HUES6 (cell line): ENCODE data around the gene KRTAP12-2.

ENCODE experiments used
- H3K27ac ChIP-seq: 2 replicates; pipeline ENCODE4 v1.7.0; 2013; ENCODE audit warnings: low read depth, mild to moderate bottlenecking, low read length, inconsistent platforms
- H3K27me3 ChIP-seq: 2 replicates; pipeline ENCODE4 v1.6.1; 2013; ENCODE audit warnings: low read length; ENCODE audit not compliant: control insufficient read depth, insufficient read depth
- H3K36me3 ChIP-seq: 2 replicates; pipeline ENCODE4 v1.6.1; 2013; ENCODE audit warnings: low read length; ENCODE audit not compliant: control insufficient read depth, insufficient read depth
- H3K4me1 ChIP-seq: 2 replicates; pipeline ENCODE4 v1.6.1; 2013; ENCODE audit warnings: low read length; ENCODE audit not compliant: control insufficient read depth, insufficient read depth
- H3K4me3 ChIP-seq: 2 replicates; pipeline ENCODE4 v1.5.1; 2013; ENCODE audit warnings: low read depth, low read length
- H3K9ac ChIP-seq: one replicate; pipeline ENCODE4 v1.6.1; 2013; ENCODE audit warnings: mild to moderate bottlenecking, low read length
- H3K9me3 ChIP-seq: 2 replicates; pipeline ENCODE4 v1.6.1; 2013; ENCODE audit warnings: low read depth, low read length; ENCODE audit not compliant: control insufficient read depth, insufficient read depth

KRTAP12-2 gene

DNA sequence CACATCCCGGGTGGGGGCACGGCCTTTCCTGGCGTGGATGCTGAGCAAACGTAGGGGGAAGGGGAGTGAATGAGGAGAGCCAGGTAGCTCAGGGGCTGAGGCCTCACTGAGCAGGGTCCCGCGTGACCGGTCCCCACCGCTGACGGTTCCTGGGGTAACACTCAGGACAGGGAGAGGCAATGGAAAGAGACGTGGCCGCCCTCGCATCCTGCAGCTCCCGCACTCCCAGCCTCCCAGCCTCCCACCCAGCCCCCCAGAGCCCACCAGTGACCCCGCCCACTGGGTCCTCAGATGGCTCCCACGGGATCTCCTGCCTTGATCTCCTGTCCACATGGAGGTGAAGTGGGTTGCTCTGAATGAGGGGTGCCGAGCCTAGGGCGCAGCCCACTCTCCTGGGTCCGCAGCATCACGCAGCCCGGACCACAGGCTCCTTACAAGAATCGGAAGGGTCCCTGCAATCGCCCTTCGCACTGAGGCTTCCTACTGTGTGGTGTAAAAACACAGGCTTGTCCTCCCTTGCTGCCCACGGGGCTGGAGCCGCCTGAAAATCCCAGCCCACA, 42.2 kb upstream of the KRTAP12-2 start:
- H3K27ac ChIP-seq, result no peak overlapping the region; the same call in 1 of the 2 replicates
- peak overlapping the region; percentile 64 for H3K4me3 ChIP-seq
- H3K9ac ChIP-seq, result peak overlapping the region; percentile 67
- no peaks in the 10 kb centered on the region for H3K36me3 ChIP-seq
- H3K9me3 ChIP-seq, result no peaks in the 10 kb centered on the region
- peaks cover 65% of the 10 kb centered on the region for H3K4me1 ChIP-seq
- H3K27me3 ChIP-seq, result peaks cover 88% of the 10 kb centered on the region

- peak overlapping the region; percentile 64 for H3K4me3 ChIP-seq
- H3K36me3 ChIP-seq, result no peaks in the 10 kb centered on the region
- H3K9ac ChIP-seq, result peak overlapping the region; percentile 67
- peaks cover 68% of the 10 kb centered on the region for H3K4me1 ChIP-seq
- no peaks in the 10 kb centered on the region for H3K9me3 ChIP-seq
- H3K27me3 ChIP-seq, result peaks cover 87% of the 10 kb centered on the region
- H3K27ac ChIP-seq, result no peak overlapping the region; the same call in 1 of the 2 replicates
Measured at GRCh38 chr21:44708213-44708865, 41.6 kb upstream of the KRTAP12-2 start.

DNA sequence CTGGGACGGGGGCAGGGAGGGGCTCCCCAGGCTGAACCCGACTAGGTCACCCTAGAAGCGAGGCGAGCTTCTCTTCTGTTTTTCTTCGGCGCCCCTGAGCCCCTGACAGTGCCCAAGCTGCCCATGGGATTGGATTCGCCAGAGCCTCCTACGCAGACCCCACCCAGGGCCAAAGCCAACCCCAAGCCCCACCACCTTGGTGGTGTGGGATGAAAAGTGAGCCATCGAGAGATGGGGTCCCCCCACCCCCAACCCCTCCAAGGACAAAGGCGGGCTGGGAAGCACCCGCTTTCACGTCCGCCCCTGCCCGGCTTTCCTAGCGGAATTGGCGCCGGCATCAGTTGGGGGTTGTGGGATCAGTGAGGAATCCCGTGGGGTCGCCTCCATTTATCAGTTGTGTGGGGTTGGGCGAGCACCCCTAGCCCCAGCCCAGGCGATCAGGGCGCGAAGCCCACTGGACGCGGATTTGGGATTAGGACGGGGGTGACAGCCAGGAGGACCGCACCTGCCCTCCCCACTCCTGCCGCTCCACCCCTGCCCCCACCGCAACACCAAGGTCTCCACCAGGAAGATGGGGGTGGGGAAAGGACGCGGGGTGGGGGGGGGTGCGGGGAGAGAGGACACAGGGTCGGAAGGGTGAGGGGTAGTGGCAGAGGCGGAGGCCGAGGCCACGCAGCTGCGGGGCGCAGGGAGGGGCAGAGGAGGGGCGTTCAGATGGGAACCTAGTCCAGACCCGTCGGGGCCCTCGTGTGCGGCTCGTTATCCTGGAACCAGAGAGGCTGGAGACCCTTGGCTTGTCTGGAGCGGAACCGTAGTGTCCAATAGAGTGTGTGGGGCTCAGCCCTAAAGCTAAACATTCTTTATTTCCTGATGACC, 40.2 kb upstream of the KRTAP12-2 start:
- no peaks in the 10 kb centered on the region for H3K36me3 ChIP-seq
- peak overlapping the region; percentile 64 for H3K4me3 ChIP-seq
- peaks cover 74% of the 10 kb centered on the region for H3K27me3 ChIP-seq
- peaks cover 69% of the 10 kb centered on the region for H3K4me1 ChIP-seq
- H3K9me3 ChIP-seq, result no peaks in the 10 kb centered on the region
- peak overlapping the region; percentile 44; the same call in 1 of the 2 replicates for H3K27ac ChIP-seq
- H3K9ac ChIP-seq, result peak overlapping the region; percentile 95

- H3K9ac ChIP-seq, result peak overlapping the region; percentile 95
- H3K9me3 ChIP-seq, result no peaks in the 10 kb centered on the region
- H3K4me3 ChIP-seq, result peak overlapping the region; percentile 64
- peak overlapping the region; percentile 44; the same call in 1 of the 2 replicates for H3K27ac ChIP-seq
- peaks cover 76% of the 10 kb centered on the region for H3K4me1 ChIP-seq
- peaks cover 66% of the 10 kb centered on the region for H3K27me3 ChIP-seq
- H3K36me3 ChIP-seq, result no peaks in the 10 kb centered on the region
Measured at GRCh38 chr21:44706026-44706705, 39.4 kb upstream of the KRTAP12-2 start.

- H3K4me3 ChIP-seq, result peak overlapping the region; percentile 45
- peaks cover 51% of the 10 kb centered on the region for H3K27me3 ChIP-seq
- H3K4me1 ChIP-seq, result peaks cover 74% of the 10 kb centered on the region
- peak overlapping the region; percentile 83 for H3K9ac ChIP-seq
- no peaks in the 10 kb centered on the region for H3K36me3 ChIP-seq
- no peaks in the 10 kb centered on the region for H3K9me3 ChIP-seq
- H3K27ac ChIP-seq, result peak overlapping the region; percentile 85; the same call in 1 of the 2 replicates
Measured at GRCh38 chr21:44704636-44705001, 37.9 kb upstream of the KRTAP12-2 start.

GRCh38 chr21:44703731-44704635, 37.3 kb upstream of the KRTAP12-2 start:
- Histone ChIP-seq H3K27ac (peak overlapping the region; percentile 85), H3K36me3 (no peaks in the 10 kb centered on the region), H3K9ac (peak overlapping the region; percentile 83), H3K9me3 (no peaks in the 10 kb centered on the region), H3K4me3 (peak overlapping the region; percentile 45), H3K27me3 (peaks cover 44% of the 10 kb centered on the region), H3K4me1 (peaks cover 71% of the 10 kb centered on the region)

GRCh38 chr21:44702973-44703730, 36.4 kb upstream of the KRTAP12-2 start:
- Histone ChIP-seq H3K4me1 (peaks cover 69% of the 10 kb centered on the region), H3K9ac (peak overlapping the region; percentile 83), H3K27ac (peak overlapping the region; percentile 85; the same call in 1 of the 2 replicates), H3K4me3 (peak overlapping the region; percentile 45; the same call in 1 of the 2 replicates), H3K9me3 (no peaks in the 10 kb centered on the region), H3K36me3 (no peaks in the 10 kb centered on the region), H3K27me3 (peaks cover 36% of the 10 kb centered on the region)

DNA sequence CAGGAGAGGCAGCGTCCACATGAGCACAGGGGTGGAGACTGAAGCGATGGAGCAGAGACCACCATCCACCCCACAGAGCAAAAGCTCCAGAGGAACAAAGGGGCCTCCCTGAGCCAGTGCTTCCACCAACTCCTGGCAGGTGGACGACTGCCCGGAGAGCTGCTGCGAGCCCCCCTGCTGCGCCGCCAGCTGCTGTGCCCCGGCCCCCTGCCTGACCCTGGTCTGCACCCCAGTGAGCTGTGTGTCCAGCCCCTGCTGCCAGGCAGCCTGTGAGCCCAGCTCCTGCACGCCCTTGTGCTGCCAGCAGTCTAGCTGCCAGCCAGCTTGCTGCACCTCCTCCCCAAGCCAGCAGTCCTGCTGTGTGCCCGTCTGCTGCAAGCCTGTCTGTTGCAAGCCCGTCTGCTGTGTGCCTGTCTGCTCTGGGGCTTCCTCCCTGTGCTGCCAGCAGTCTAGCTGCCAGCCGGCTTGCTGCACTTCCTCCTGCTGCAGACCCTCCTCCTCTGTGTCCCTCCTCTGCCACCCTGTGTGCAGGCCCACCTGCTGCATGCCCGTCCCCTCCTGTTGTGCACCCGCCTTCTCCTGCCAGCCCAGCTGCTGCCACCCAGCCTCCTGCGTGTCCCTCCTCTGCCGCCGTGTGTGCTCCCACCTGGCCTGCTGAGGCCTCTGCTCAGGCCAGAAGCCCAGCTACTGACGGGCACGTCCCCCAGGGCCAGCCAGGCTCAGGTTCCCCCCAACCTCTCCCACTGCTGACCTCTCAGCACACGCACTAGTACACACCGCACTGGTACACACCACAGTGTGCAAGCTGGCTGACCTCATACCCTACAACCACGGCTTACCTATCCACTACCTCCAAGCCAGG, 35.6 kb upstream of the KRTAP12-2 start:
- Histone ChIP-seq H3K4me1 (peaks cover 70% of the 10 kb centered on the region), H3K9me3 (no peaks in the 10 kb centered on the region), H3K4me3 (peak overlapping the region; percentile 45; the same call in 1 of the 2 replicates), H3K9ac (peak overlapping the region; percentile 83), H3K27ac (peak overlapping the region; percentile 85; the same call in 1 of the 2 replicates), H3K27me3 (peaks cover 29% of the 10 kb centered on the region), H3K36me3 (no peaks in the 10 kb centered on the region)

DNA sequence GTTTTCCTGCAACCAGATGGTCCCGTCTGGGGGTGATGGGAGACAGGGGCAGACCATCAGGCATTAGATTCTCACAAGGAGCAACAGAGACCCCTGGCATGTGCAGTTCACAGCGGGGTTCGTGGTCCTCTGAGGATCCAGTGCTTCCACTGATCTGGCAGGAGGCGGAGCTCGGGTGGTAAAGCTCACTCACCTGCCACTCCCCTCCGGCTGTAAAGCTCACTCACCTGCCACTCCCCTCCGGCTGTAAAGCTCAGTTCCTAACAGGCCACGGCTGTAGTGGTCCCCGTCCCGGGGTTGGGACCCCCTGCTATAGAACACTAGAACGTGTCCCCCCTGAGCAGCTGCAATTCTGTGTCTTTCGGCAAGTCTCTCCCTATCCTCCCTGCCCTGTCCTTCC, 34.8 kb upstream of the KRTAP12-2 start:
- peak overlapping the region; percentile 83 for H3K9ac ChIP-seq
- no peak overlapping the region for H3K27ac ChIP-seq
- H3K4me3 ChIP-seq, result peak overlapping the region; percentile 14; the same call in 1 of the 2 replicates
- H3K27me3 ChIP-seq, result peaks cover 22% of the 10 kb centered on the region
- no peaks in the 10 kb centered on the region for H3K9me3 ChIP-seq
- H3K4me1 ChIP-seq, result peaks cover 75% of the 10 kb centered on the region
- no peaks in the 10 kb centered on the region for H3K36me3 ChIP-seq
